Natural killer cell (primary cell): Measurements from ENCODE around the gene NRP2. TPM values are rescaled to one million over a fixed set of nuclear protein-coding genes. Genes with fewer than 3 reads are reported as not detected.

Source experiments
- ATAC-seq, 3 donors: fragments of 150-1000 bp in 2 of 3; fragments of 200-7000 bp in 1 of 3; cut with Tn5 transposase; 1 replicate in 1 of 3; 2 replicates in 2 of 3; pipeline ENCODE4 v1.10.0; 2021; ENCODE audit warnings: mild to moderate bottlenecking in 2 of 3, moderate library complexity in 2 of 3
- DNase-seq, 2 donors: peaks; one replicate each; pipeline versions ENCODE4 v3.0.0 to v3.0.0-alpha.2; 2013 to 2021; ENCODE audit warnings: mixed read lengths in 1 of 2
- H3K27ac ChIP-seq: one replicate; pipeline ENCODE4 v1.5.1; 2013; ENCODE audit warnings: mild to moderate bottlenecking, low read length
- H3K27me3 ChIP-seq: one replicate; pipeline ENCODE4 v1.6.1; 2013; ENCODE audit warnings: low read length; ENCODE audit not compliant: control insufficient read depth, insufficient read depth
- H3K36me3 ChIP-seq: one replicate; pipeline ENCODE4 v1.6.1; 2013; ENCODE audit warnings: low read length; ENCODE audit not compliant: control insufficient read depth, insufficient read depth
- H3K4me1 ChIP-seq: one replicate; pipeline ENCODE4 v1.6.1; 2013; ENCODE audit warnings: low read length; ENCODE audit not compliant: control insufficient read depth, insufficient read depth
- H3K4me3 ChIP-seq: one replicate; pipeline ENCODE4 v1.5.1; 2013; ENCODE audit warnings: low read length
- H3K9me3 ChIP-seq: one replicate; pipeline ENCODE4 v1.6.1; 2013; ENCODE audit warnings: low read length; ENCODE audit not compliant: control insufficient read depth, insufficient read depth
- H3K27ac Mint-ChIP-seq, 2 donors: one replicate each; pipeline ENCODE4 v1.8.0; 2022; ENCODE audit warnings: mild to moderate bottlenecking in 2 of 2, mixed read lengths in 2 of 2, moderate library complexity in 1 of 2
- H3K27me3 Mint-ChIP-seq, 2 donors: one replicate each; pipeline ENCODE4 v1.8.0; 2022; ENCODE audit warnings: low read depth in 2 of 2, mixed read lengths in 2 of 2
- H3K36me3 Mint-ChIP-seq: one replicate; pipeline ENCODE4 v1.8.0; 2022; ENCODE audit warnings: mixed read lengths
- H3K4me1 Mint-ChIP-seq, 2 donors: one replicate each; pipeline ENCODE4 v1.8.0; 2022; ENCODE audit warnings: mixed read lengths in 2 of 2
- H3K4me3 Mint-ChIP-seq: one replicate; pipeline ENCODE4 v1.8.0; 2022; ENCODE audit warnings: mild to moderate bottlenecking, moderate library complexity, mixed read lengths
- H3K9me3 Mint-ChIP-seq, 2 donors: one replicate each; pipeline ENCODE4 v1.8.0; 2022; ENCODE audit warnings: mixed read lengths in 2 of 2
- WGBS: methylation state at CpG from one replicate; pipeline ENCODE4 v1.1.7; 2013; ENCODE audit warnings: missing lambda C conversion rate; ENCODE audit not compliant: insufficient coverage; 5-methylcytosine and 5-hydroxymethylcytosine counted together
- intact Hi-C: fragments of 100-400 bp; cut with micrococcal nuclease; formaldehyde crosslinking; loops from one replicate; pipeline ENCODE4 v1.14.2; 2022
- total RNA-seq, 4 donors: library from RNA; stranded (reverse); fragments of 120-200 nt in 1 of 4; gene quantifications; one replicate each; pipeline versions ENCODE4 v1.2.3 to v1.2.4, GENCODE V29; 2013 to 2022
- TF ChIP-seq, protein P1 (sequence below): fragments of 200-600 bp; IDR thresholded peaks from one replicate; pipeline ENCODE4 v1.8.0; 2022; ENCODE audit warnings: antibody characterized with exemption

Gene NRP2
- total RNA-seq, 3 donors from 2014 or later (not counting 1 experiment from before 2014, with no cell fraction given), result 0.40 TPM; not detected in 2

DNA sequence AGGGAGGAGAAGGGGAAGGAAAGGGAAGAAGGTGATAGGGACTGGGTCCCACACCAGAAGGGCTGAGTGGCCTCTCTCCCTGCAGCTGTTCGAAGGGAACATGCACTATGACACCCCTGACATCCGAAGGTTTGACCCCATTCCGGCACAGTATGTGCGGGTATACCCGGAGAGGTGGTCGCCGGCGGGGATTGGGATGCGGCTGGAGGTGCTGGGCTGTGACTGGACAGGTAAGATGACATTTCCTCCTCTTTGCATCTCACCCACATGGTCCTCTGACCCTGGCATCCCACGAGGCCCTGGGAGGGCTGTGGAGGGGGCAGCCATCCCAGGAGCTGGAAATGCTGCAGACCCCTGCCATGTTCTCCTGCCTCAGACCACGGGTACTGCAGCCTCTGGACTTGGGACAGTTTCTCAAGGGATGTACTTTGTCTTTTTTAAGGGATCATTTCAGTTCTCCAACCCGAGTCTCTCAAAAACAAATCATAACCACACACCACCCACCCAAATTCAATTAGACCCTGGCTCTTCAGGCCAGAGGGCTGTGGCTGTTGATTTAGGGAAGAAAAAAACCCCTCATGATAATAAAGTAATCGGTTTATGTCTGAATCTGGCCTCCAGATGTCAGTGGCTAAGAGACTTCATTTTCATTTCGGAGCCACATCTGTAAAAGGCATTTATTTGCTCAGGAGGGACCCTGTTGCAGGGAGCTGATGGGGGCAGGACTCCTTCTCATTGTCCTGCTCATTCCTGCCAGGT lies 63.5 kb downstream of the NRP2 start:
- Histone ChIP-seq H3K27me3 (no peaks in the 10 kb centered on the region), H3K9me3 (no peaks in the 10 kb centered on the region), H3K36me3 (no peaks in the 10 kb centered on the region), H3K27ac (no peak overlapping the region), H3K4me1 (no peaks in the 10 kb centered on the region), H3K4me3 (no peak overlapping the region)
- no peak for DNase-seq
- WGBS, result 83% methylated on average over 13 of the region's 14 CpGs
- Mint-ChIP-seq H3K36me3 (no peaks in the 10 kb centered on the region), H3K27ac (no peak overlapping the region), H3K4me3 (no peak overlapping the region), H3K9me3 (no peaks in the 10 kb centered on the region), H3K4me1 (no peaks in the 10 kb centered on the region), H3K27me3 (peaks cover 0 to 5% of the 10 kb centered on the region in 2 donors)
- TF ChIP-seq, protein P1, sequence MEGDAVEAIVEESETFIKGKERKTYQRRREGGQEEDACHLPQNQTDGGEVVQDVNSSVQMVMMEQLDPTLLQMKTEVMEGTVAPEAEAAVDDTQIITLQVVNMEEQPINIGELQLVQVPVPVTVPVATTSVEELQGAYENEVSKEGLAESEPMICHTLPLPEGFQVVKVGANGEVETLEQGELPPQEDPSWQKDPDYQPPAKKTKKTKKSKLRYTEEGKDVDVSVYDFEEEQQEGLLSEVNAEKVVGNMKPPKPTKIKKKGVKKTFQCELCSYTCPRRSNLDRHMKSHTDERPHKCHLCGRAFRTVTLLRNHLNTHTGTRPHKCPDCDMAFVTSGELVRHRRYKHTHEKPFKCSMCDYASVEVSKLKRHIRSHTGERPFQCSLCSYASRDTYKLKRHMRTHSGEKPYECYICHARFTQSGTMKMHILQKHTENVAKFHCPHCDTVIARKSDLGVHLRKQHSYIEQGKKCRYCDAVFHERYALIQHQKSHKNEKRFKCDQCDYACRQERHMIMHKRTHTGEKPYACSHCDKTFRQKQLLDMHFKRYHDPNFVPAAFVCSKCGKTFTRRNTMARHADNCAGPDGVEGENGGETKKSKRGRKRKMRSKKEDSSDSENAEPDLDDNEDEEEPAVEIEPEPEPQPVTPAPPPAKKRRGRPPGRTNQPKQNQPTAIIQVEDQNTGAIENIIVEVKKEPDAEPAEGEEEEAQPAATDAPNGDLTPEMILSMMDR, result no peak
- intact Hi-C loops, result no loop called here
- ATAC-seq, result no peak

DNA sequence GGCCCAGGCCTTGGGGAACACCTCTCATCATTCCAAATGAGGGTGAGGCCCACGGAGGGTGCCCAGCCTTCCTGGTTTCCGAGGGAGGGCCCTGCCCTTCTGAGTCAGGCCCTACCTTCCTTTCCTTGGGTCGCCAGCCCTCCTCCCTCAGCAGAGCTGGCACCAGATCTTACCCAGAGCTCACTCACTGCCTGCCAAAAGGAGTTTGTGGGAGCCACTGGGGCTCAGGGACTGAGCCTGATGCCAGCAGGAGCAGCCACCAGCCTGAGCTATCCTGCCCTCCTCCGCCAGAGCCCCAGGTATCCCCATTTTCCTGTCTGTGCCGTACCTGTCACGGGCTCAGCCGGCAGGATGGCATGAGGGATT lies 64.1 kb downstream of the NRP2 start:
- intact Hi-C loops, result no loop called here
- no peaks in the 10 kb centered on the region for H3K4me1 Mint-ChIP-seq
- ATAC-seq (no peak), DNase-seq (no peak)
- TF ChIP-seq, protein P1, result no peak
- Histone ChIP-seq H3K27ac (no peak overlapping the region), H3K9me3 (no peaks in the 10 kb centered on the region), H3K36me3 (no peaks in the 10 kb centered on the region), H3K27me3 (no peaks in the 10 kb centered on the region), H3K4me3 (no peak overlapping the region), H3K4me1 (no peaks in the 10 kb centered on the region)
- no peaks in the 10 kb centered on the region for H3K9me3 Mint-ChIP-seq
- no peak overlapping the region for H3K4me3 Mint-ChIP-seq
- H3K36me3 Mint-ChIP-seq, result no peaks in the 10 kb centered on the region
- H3K27me3 Mint-ChIP-seq, result peaks cover 0 to 2% of the 10 kb centered on the region in 2 donors
- H3K27ac Mint-ChIP-seq, result no peak overlapping the region
- WGBS, result 84% methylated on average over 7 of the region's 7 CpGs

DNA sequence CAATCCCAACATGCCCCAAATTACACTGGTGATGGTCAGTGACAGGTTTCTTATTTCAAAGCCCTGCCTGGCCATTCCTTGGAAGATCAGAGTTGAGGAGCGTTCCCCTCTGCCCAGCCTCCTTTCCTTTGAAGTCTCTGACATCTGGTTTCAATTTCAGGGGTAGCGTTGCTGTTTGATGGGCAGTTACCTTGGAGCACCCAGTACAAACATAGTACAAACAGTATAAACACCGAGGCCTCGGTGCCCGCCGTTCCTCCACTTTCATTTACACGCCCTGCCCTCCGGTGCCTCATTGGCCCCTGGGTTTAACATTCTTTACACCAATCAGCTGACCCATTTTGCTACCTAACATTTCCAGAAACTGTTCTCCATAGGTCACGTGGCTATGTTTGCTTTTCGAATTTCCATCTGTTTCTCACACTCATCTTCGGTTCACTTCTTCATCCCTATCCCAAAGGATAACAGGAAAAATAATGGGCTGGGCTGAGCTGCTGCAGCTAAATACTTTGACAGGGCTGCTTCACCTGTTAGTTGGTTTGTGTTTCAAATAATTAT lies 65.6 kb downstream of the NRP2 start:
- Histone ChIP-seq H3K27ac (no peak overlapping the region), H3K4me3 (no peak overlapping the region), H3K27me3 (no peaks in the 10 kb centered on the region), H3K4me1 (no peaks in the 10 kb centered on the region), H3K9me3 (no peaks in the 10 kb centered on the region), H3K36me3 (no peaks in the 10 kb centered on the region)
- no peaks in the 10 kb centered on the region for H3K36me3 Mint-ChIP-seq
- no peak overlapping the region for H3K27ac Mint-ChIP-seq
- DNase-seq (no peak), ATAC-seq (no peak)
- H3K4me1 Mint-ChIP-seq, result no peaks in the 10 kb centered on the region
- H3K27me3 Mint-ChIP-seq, result peaks cover 0 to 2% of the 10 kb centered on the region in 2 donors
- H3K9me3 Mint-ChIP-seq, result no peaks in the 10 kb centered on the region
- TF ChIP-seq, protein P1, result no peak
- intact Hi-C loops, result no loop called here
- no peak overlapping the region for H3K4me3 Mint-ChIP-seq
- WGBS, result 87% methylated on average over 10 of the region's 11 CpGs
